ENCODE results near the gene TMEM203.

GRCh38 chr9:137243626-137244485 lies 38.4 kb upstream of the TMEM203 start:
- TF ChIP-seq POLR2A (IDR thresholded peaks at IDR 0.05; ENCODE audit: extremely low read depth, insufficient read length) (no peak), CTCF (IDR thresholded peaks at IDR 0.05; ENCODE audit: low read depth, low read length) (no peak)
